Skeletal muscle tissue (tissue), 4 donors: ENCODE results near the gene PDE11A. TPM values are rescaled to one million over a fixed set of nuclear protein-coding genes. Genes with fewer than 3 reads are reported as not detected.

Experiments used
- H3K27ac ChIP-seq: one replicate; pipeline ENCODE4 v1.7.0; 2013; ENCODE audit warnings: mild to moderate bottlenecking, low read depth, low read length, inconsistent platforms
- H3K27me3 ChIP-seq, 3 donors: one replicate each; pipeline ENCODE4 v1.7.0; 2013; ENCODE audit warnings: low read length in 3 of 3; ENCODE audit not compliant: control insufficient read depth in 3 of 3, insufficient read depth in 3 of 3
- H3K36me3 ChIP-seq, 3 donors: one replicate each; pipeline ENCODE4 v1.7.0; 2013; ENCODE audit warnings: low read length in 3 of 3; ENCODE audit not compliant: control insufficient read depth in 3 of 3, insufficient read depth in 3 of 3
- H3K4me1 ChIP-seq, 3 donors: one replicate each; pipeline ENCODE4 v1.7.0; 2013; ENCODE audit warnings: low read length in 3 of 3, mild to moderate bottlenecking in 3 of 3; ENCODE audit not compliant: control insufficient read depth in 3 of 3, insufficient read depth in 3 of 3
- H3K4me3 ChIP-seq, 3 donors: one replicate each; pipeline ENCODE4 v1.7.0; 2013; ENCODE audit warnings: low read length in 3 of 3
- H3K9ac ChIP-seq, 3 donors: one replicate each; pipeline ENCODE4 v1.7.0; 2013; ENCODE audit warnings: low read length in 3 of 3, mild to moderate bottlenecking in 3 of 3, moderate library complexity in 2 of 3, low read depth in 1 of 3
- H3K9me3 ChIP-seq, 3 donors: one replicate each; pipeline ENCODE4 v1.7.0; 2013; ENCODE audit warnings: low read length in 3 of 3; ENCODE audit not compliant: control insufficient read depth in 3 of 3
- total RNA-seq: library from RNA; depleted of rRNA; stranded (reverse); fragments of >200 nt; gene quantifications from one replicate; pipeline ENCODE4 v1.2.3, GENCODE V29; 2014
- donor health status: Osteomylitis.

PDE11A gene
- total RNA-seq, 1 donor from 2014 or later, result 1.0 TPM

- Histone ChIP-seq H3K9ac (no peak overlapping the region), H3K36me3 (peaks cover 0 to 5% (median 0%) of the 10 kb centered on the region in 3 donors)
Measured at GRCh38 chr2:177658309-177658708, 414.3 kb downstream of the PDE11A start.

GRCh38 chr2:177651833-177652232 lies 420.7 kb downstream of the PDE11A start:
- no peak overlapping the region for H3K9ac ChIP-seq
- no peaks in the 10 kb centered on the region for H3K9me3 ChIP-seq
- no peaks in the 10 kb centered on the region for H3K4me1 ChIP-seq
- peaks cover 0 to 5% (median 0%) of the 10 kb centered on the region in 3 donors for H3K36me3 ChIP-seq
- H3K27me3 ChIP-seq, result no peaks in the 10 kb centered on the region
- H3K4me3 ChIP-seq, result no peak overlapping the region
- no peak overlapping the region for H3K27ac ChIP-seq

More at GRCh38 chr2:177658309-177658708, 414.3 kb downstream of the PDE11A start:
- H3K27ac ChIP-seq, result no peak overlapping the region
- no peak overlapping the region for H3K4me3 ChIP-seq
- H3K27me3 ChIP-seq, result no peaks in the 10 kb centered on the region
- H3K9me3 ChIP-seq, result no peaks in the 10 kb centered on the region
- H3K4me1 ChIP-seq, result no peaks in the 10 kb centered on the region

GRCh38 chr2:177649568-177650518 lies 422.7 kb downstream of the PDE11A start:
- Histone ChIP-seq H3K36me3 (no peaks in the 10 kb centered on the region), H3K9me3 (no peaks in the 10 kb centered on the region), H3K9ac (no peak overlapping the region), H3K4me1 (no peaks in the 10 kb centered on the region), H3K4me3 (no peak overlapping the region), H3K27ac (no peak overlapping the region), H3K27me3 (no peaks in the 10 kb centered on the region)

GRCh38 chr2:177646791-177647190 lies 425.8 kb downstream of the PDE11A start:
- Histone ChIP-seq H3K27me3 (no peaks in the 10 kb centered on the region), H3K4me1 (no peaks in the 10 kb centered on the region), H3K36me3 (no peaks in the 10 kb centered on the region), H3K9ac (no peak overlapping the region), H3K27ac (no peak overlapping the region), H3K9me3 (no peaks in the 10 kb centered on the region), H3K4me3 (no peak overlapping the region)

GRCh38 chr2:177646241-177646640 lies 426.3 kb downstream of the PDE11A start:
- H3K4me1 ChIP-seq, result no peaks in the 10 kb centered on the region
- no peak overlapping the region for H3K9ac ChIP-seq
- no peaks in the 10 kb centered on the region for H3K36me3 ChIP-seq
- H3K27me3 ChIP-seq, result no peaks in the 10 kb centered on the region
- no peaks in the 10 kb centered on the region for H3K9me3 ChIP-seq
- H3K4me3 ChIP-seq, result no peak overlapping the region
- H3K27ac ChIP-seq, result no peak overlapping the region

GRCh38 chr2:177641331-177641730 lies 431.2 kb downstream of the PDE11A start:
- H3K36me3 ChIP-seq, result no peaks in the 10 kb centered on the region
- H3K4me1 ChIP-seq, result no peaks in the 10 kb centered on the region
- no peaks in the 10 kb centered on the region for H3K9me3 ChIP-seq
- H3K4me3 ChIP-seq, result no peak overlapping the region
- H3K9ac ChIP-seq, result no peak overlapping the region
- no peaks in the 10 kb centered on the region for H3K27me3 ChIP-seq
- H3K27ac ChIP-seq, result no peak overlapping the region

- Histone ChIP-seq H3K9ac (no peak overlapping the region), H3K9me3 (no peaks in the 10 kb centered on the region)
Measured at GRCh38 chr2:177640423-177640822, 432.2 kb downstream of the PDE11A start.

GRCh38 chr2:177639262-177639914 lies 433.2 kb downstream of the PDE11A start:
- H3K9ac ChIP-seq, result no peak overlapping the region
- H3K27me3 ChIP-seq, result no peaks in the 10 kb centered on the region
- H3K27ac ChIP-seq, result no peak overlapping the region
- H3K4me3 ChIP-seq, result no peak overlapping the region
- peaks cover 0 to 2% (median 0%) of the 10 kb centered on the region in 3 donors for H3K4me1 ChIP-seq
- H3K9me3 ChIP-seq, result no peaks in the 10 kb centered on the region
- H3K36me3 ChIP-seq, result no peaks in the 10 kb centered on the region

More at GRCh38 chr2:177640423-177640822, 432.2 kb downstream of the PDE11A start:
- H3K36me3 ChIP-seq, result no peaks in the 10 kb centered on the region
- no peaks in the 10 kb centered on the region for H3K27me3 ChIP-seq
- no peaks in the 10 kb centered on the region for H3K4me1 ChIP-seq
- no peak overlapping the region for H3K27ac ChIP-seq
- H3K4me3 ChIP-seq, result no peak overlapping the region

GRCh38 chr2:177638507-177638906 lies 434.1 kb downstream of the PDE11A start:
- H3K4me3 ChIP-seq, result no peak overlapping the region
- H3K27me3 ChIP-seq, result no peaks in the 10 kb centered on the region

GRCh38 chr2:177636672-177637071 lies 435.9 kb downstream of the PDE11A start:
- H3K9me3 ChIP-seq, result no peaks in the 10 kb centered on the region
- H3K27ac ChIP-seq, result no peak overlapping the region
- H3K4me3 ChIP-seq, result no peak overlapping the region
- no peak overlapping the region for H3K9ac ChIP-seq
- peaks cover 0 to 3% (median 2%) of the 10 kb centered on the region in 3 donors for H3K4me1 ChIP-seq
- H3K27me3 ChIP-seq, result no peaks in the 10 kb centered on the region
- no peaks in the 10 kb centered on the region for H3K36me3 ChIP-seq

More at GRCh38 chr2:177638507-177638906, 434.1 kb downstream of the PDE11A start:
- Histone ChIP-seq H3K9me3 (no peaks in the 10 kb centered on the region), H3K4me1 (peaks cover 0 to 2% (median 2%) of the 10 kb centered on the region in 3 donors), H3K36me3 (no peaks in the 10 kb centered on the region), H3K9ac (no peak overlapping the region), H3K27ac (no peak overlapping the region)
